ENCODE data around the gene WASF2. TPM values are rescaled to one million over a fixed set of nuclear protein-coding genes. Genes with fewer than 3 reads are reported as not detected.

Gene WASF2
- total RNA-seq, 1 donor from 2014 or later: 97.8 TPM

GRCh38 chr1:27356619-27357280 is 133.2 kb downstream of the WASF2 start:
- TF ChIP-seq CTCF (IDR thresholded peaks at IDR 0.05; ENCODE audit: unreplicated experiment): no peak
- peaks cover 35% of the 10 kb centered on the region for H3K27me3 Mint-ChIP-seq (ENCODE audit: low read depth)
- H3K4me1 Mint-ChIP-seq: peaks cover 15% of the 10 kb centered on the region
- no peaks in the 10 kb centered on the region for H3K9me3 Mint-ChIP-seq
- no peak for DNase-seq (ENCODE audit: low spot score in 2 of 2, unreplicated experiment in 2 of 2)
- H3K4me3 Mint-ChIP-seq: no peak overlapping the region
- H3K36me3 Mint-ChIP-seq: no peaks in the 10 kb centered on the region
- no peak overlapping the region for H3K27ac Mint-ChIP-seq

DNA sequence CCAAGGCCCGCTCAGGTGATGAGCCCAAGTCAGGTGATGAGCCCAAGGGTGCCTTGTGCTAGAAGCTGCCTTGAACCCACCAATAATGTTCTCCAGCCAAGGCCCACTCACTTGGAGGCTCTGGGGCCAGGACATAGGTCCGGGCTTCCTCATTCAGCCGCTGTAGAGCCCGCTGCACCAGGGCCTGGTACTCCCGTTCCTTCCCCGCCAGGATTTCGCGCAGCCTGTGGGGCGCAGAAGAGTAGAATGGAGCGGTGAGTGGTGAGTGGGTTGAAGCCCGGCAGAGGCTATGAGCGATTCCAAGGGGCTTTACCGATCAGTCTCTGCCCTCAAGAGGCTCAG is 133.7 kb downstream of the WASF2 start:
- Mint-ChIP-seq H3K27me3 (ENCODE audit: low read depth) (peaks cover 34% of the 10 kb centered on the region), H3K27ac (no peak overlapping the region), H3K4me1 (peaks cover 20% of the 10 kb centered on the region), H3K36me3 (no peaks in the 10 kb centered on the region), H3K4me3 (no peak overlapping the region), H3K9me3 (no peaks in the 10 kb centered on the region)
- TF ChIP-seq CTCF (IDR thresholded peaks at IDR 0.05; ENCODE audit: unreplicated experiment): no peak
- no peak for DNase-seq (ENCODE audit: low spot score in 2 of 2, unreplicated experiment in 2 of 2)

DNA sequence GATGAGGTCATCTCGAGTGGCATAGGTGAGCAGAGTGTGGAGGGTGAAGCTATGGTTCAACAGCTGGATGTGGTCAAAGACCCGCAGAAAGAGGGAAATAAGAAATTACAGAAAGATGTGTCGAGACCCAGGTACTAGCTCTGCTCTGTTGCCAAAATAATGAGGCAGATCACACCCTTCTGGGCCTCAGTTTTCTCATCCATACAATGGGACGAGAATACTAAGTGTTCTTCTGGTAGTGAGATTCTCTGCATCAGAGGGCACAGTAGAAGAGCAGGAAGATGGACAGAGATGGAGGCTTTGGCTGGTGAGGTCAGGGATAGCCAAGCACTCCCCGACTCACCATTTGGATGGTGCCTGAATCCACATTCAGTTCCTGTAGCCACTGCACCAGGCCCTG is 134.3 kb downstream of the WASF2 start:
- Mint-ChIP-seq H3K4me3 (no peak overlapping the region), H3K9me3 (no peaks in the 10 kb centered on the region)

More for the DNA sequence above, 134.3 kb downstream of the WASF2 start:
- no peak for TF ChIP-seq CTCF (IDR thresholded peaks at IDR 0.05; ENCODE audit: unreplicated experiment)
- peaks cover 24% of the 10 kb centered on the region for H3K4me1 Mint-ChIP-seq
- H3K36me3 Mint-ChIP-seq: no peaks in the 10 kb centered on the region
- no peak overlapping the region for H3K27ac Mint-ChIP-seq
- peaks cover 31% of the 10 kb centered on the region for H3K27me3 Mint-ChIP-seq (ENCODE audit: low read depth)
- no peak for DNase-seq (ENCODE audit: low spot score in 2 of 2, unreplicated experiment in 2 of 2)

Other genes starting within 250 kb of the WASF2 start
- 36.0 to 39.1 TPM (median 37.2 TPM) in 3 replicates for gene TMEM222, start 168.0 kb downstream of the WASF2 start, total RNA-seq
- 41.0 to 42.8 TPM (median 42.2 TPM) in 3 replicates for gene SYTL1, start 148.1 kb downstream of the WASF2 start, total RNA-seq
- gene MAP3K6, start 123.2 kb downstream of the WASF2 start, total RNA-seq: 10.3 to 13.7 TPM (median 11.8 TPM) in 3 replicates
- gene FCN3, start 115.3 kb downstream of the WASF2 start, total RNA-seq: 0.22 to 0.24 TPM in 2 of 3 replicates, not detected in the other
- 0.45 to 1.3 TPM (median 0.61 TPM) in 3 replicates for gene CD164L2, start 106.8 kb downstream of the WASF2 start, total RNA-seq
- 1.7 to 2.3 TPM (median 1.7 TPM) in 3 replicates for gene GPR3, start 97.5 kb downstream of the WASF2 start, total RNA-seq
- gene AHDC1, start 114.0 kb upstream of the WASF2 start, total RNA-seq: 71.4 to 73.5 TPM (median 72.1 TPM) in 3 replicates
- gene FGR, start 145.0 kb upstream of the WASF2 start, total RNA-seq: 0.11 to 0.53 TPM (median 0.20 TPM) in 3 replicates
- 419 to 500 TPM (median 425 TPM) in 3 replicates for gene IFI6, start 182.0 kb upstream of the WASF2 start, total RNA-seq
- 12.0 to 12.4 TPM (median 12.4 TPM) in 3 replicates for gene FAM76A, start 235.8 kb upstream of the WASF2 start, total RNA-seq

Data from mesothelial cell of epicardium (in vitro differentiated cells).